Central memory CD8-positive, alpha-beta T cell (primary cell): ENCODE data around the gene PRELP.

Source experiments
- ATAC-seq: fragments of 150-1000 bp; cut with Tn5 transposase; replicated peaks from 2 replicates; pipeline ENCODE4 v1.10.0; 2022; ENCODE audit warnings: mild to moderate bottlenecking, moderate FRiP score, moderate number of reproducible peaks; ENCODE audit not compliant: poor library complexity, severe bottlenecking; ENCODE audit errors: extremely low read depth
- DNase-seq, 2 donors: peaks; one replicate each; pipeline ENCODE4 v3.0.0; 2021; ENCODE audit warnings: low spot score in 2 of 2
- H3K27ac Mint-ChIP-seq: one replicate; pipeline ENCODE4 v1.8.0; 2022; ENCODE audit warnings: low read depth, mild to moderate bottlenecking, moderate library complexity, mixed read lengths
- H3K27me3 Mint-ChIP-seq: one replicate; pipeline ENCODE4 v1.8.0; 2022; ENCODE audit warnings: mixed read lengths
- H3K36me3 Mint-ChIP-seq: one replicate; pipeline ENCODE4 v1.8.0; 2022; ENCODE audit warnings: mild to moderate bottlenecking, moderate library complexity, mixed read lengths; ENCODE audit not compliant: insufficient read depth
- H3K4me1 Mint-ChIP-seq: one replicate; pipeline ENCODE4 v1.8.0; 2022; ENCODE audit warnings: mixed read lengths
- H3K4me3 Mint-ChIP-seq: one replicate; pipeline ENCODE4 v1.8.0; 2022; ENCODE audit warnings: mild to moderate bottlenecking, moderate library complexity, mixed read lengths
- H3K9me3 Mint-ChIP-seq: one replicate; pipeline ENCODE4 v1.8.0; 2022; ENCODE audit warnings: mixed read lengths

Gene PRELP

GRCh38 chr1:203488539-203488938 lies 12.9 kb downstream of the PRELP start:
- DNase-seq (no peak), ATAC-seq (no peak)
- Mint-ChIP-seq H3K27me3 (peaks cover 31% of the 10 kb centered on the region), H3K4me1 (no peaks in the 10 kb centered on the region), H3K36me3 (peaks cover 3% of the 10 kb centered on the region), H3K4me3 (peak overlapping the region; percentile 24), H3K9me3 (no peaks in the 10 kb centered on the region), H3K27ac (no peak overlapping the region)

DNA sequence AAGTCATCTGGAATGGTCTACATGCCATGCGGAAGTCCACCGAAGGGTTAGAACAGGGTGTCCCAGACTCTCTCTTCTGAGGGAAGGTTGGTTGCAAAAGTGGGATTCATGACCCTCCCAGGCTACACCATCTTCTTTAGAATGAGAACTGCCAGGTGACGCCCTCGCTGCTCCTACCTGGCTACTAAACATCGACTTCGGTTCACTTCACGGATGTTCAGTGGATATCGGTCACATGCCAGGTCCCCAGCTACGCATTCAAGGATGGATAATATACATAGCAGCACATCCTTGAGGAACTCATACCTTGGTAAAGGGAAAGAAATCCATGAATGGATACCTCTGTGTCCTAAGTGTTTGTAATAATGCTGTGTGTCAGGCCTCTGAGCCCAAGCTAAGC lies 15.0 kb downstream of the PRELP start:
- no peaks in the 10 kb centered on the region for H3K9me3 Mint-ChIP-seq
- peaks cover 3% of the 10 kb centered on the region for H3K36me3 Mint-ChIP-seq
- no peak overlapping the region for H3K4me3 Mint-ChIP-seq
- no peak overlapping the region for H3K27ac Mint-ChIP-seq
- H3K27me3 Mint-ChIP-seq, result peaks cover 38% of the 10 kb centered on the region
- ATAC-seq (no peak), DNase-seq (no peak)
- H3K4me1 Mint-ChIP-seq, result no peaks in the 10 kb centered on the region

GRCh38 chr1:203491664-203492063 lies 16.1 kb downstream of the PRELP start:
- peaks cover 43% of the 10 kb centered on the region for H3K27me3 Mint-ChIP-seq
- no peak for ATAC-seq
- H3K27ac Mint-ChIP-seq, result no peak overlapping the region
- peaks cover 3% of the 10 kb centered on the region for H3K36me3 Mint-ChIP-seq
- no peaks in the 10 kb centered on the region for H3K9me3 Mint-ChIP-seq
- H3K4me3 Mint-ChIP-seq, result no peak overlapping the region
- H3K4me1 Mint-ChIP-seq, result no peaks in the 10 kb centered on the region
- DNase-seq, result no peak

DNA sequence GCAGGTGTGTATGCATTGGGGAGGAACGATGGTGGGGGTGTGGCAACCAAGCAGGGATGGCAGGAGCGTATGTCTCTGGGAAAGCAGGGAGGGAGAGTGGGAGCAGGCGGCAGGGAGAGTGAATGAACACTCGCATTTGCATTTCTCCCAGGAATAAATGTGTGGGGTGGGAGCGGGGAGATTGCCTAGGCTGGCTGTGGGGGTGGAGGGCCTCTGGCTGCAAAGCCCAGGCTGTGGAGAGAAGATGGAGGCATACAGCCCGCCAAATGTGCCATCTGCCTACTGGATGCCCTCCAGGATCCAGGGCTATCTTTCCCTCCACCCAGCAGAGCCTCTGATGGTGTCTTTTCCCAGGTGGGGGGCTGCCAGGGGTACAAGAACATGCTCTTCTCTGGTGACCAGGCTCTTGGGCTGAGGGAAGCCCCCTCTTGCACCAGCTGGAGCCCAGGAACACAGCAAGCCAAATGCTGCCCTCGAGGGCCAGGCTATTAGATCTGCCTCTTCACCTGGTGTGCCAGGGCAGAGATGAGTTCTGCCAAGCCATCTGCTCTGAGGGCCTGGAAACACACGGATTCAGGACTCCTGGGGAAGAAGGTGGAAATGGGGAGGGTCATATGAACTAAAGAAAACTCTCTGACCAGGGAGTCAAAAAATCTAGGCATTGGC lies 16.6 kb downstream of the PRELP start:
- peaks cover 3% of the 10 kb centered on the region for H3K36me3 Mint-ChIP-seq
- DNase-seq (no peak), ATAC-seq (no peak)
- H3K27me3 Mint-ChIP-seq, result peaks cover 45% of the 10 kb centered on the region
- H3K4me1 Mint-ChIP-seq, result no peaks in the 10 kb centered on the region
- H3K9me3 Mint-ChIP-seq, result no peaks in the 10 kb centered on the region
- no peak overlapping the region for H3K27ac Mint-ChIP-seq
- no peak overlapping the region for H3K4me3 Mint-ChIP-seq

- no peak for ATAC-seq
- no peaks in the 10 kb centered on the region for H3K4me1 Mint-ChIP-seq
- H3K36me3 Mint-ChIP-seq, result peaks cover 3% of the 10 kb centered on the region
- H3K27me3 Mint-ChIP-seq, result peaks cover 45% of the 10 kb centered on the region
- no peak overlapping the region for H3K27ac Mint-ChIP-seq
- no peak for DNase-seq
- no peak overlapping the region for H3K4me3 Mint-ChIP-seq
- no peaks in the 10 kb centered on the region for H3K9me3 Mint-ChIP-seq
These were observed 17.1 kb downstream of the PRELP start for GRCh38 chr1:203492748-203493130.

- Mint-ChIP-seq H3K27ac (no peak within 1 kb of the TSS), H3K9me3 (no peaks in the 10 kb centered on the region), H3K27me3 (peaks cover 45% of the 10 kb centered on the region), H3K4me1 (no peaks in the 10 kb centered on the region), H3K36me3 (peaks cover 3% of the 10 kb centered on the region), H3K4me3 (no peak within 1 kb of the TSS)
- DNase-seq, result no peak
- no peak for ATAC-seq
These were observed 18.3 kb downstream of the PRELP start, which contains the start of gene OPTC for GRCh38 chr1:203493901-203494300. TSS of gene OPTC (plus strand) at chr1:203494153. CDS start at chr1:203496006, 1,853 bp downstream.

DNA sequence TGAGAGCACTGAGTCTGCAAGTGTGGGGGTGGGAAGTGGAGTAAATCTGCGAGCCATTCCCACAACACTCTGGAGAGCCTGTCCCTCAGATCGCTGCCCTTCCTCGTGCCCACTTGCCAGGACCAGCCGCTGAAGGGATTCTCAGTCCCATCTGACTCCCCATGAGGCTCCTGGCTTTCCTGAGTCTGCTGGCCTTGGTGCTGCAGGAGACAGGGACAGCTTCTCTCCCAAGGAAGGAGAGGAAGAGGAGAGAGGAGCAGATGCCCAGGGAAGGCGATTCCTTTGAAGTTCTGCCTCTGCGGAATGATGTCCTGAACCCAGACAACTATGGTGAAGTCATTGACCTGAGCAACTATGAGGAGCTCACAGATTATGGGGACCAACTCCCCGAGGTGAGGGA lies 20.2 kb downstream of the PRELP start:
- ATAC-seq (no peak), DNase-seq (no peak)
- Mint-ChIP-seq H3K36me3 (peaks cover 5% of the 10 kb centered on the region), H3K9me3 (no peaks in the 10 kb centered on the region), H3K4me3 (no peak overlapping the region), H3K27ac (no peak overlapping the region), H3K4me1 (no peaks in the 10 kb centered on the region), H3K27me3 (peaks cover 41% of the 10 kb centered on the region)

DNA sequence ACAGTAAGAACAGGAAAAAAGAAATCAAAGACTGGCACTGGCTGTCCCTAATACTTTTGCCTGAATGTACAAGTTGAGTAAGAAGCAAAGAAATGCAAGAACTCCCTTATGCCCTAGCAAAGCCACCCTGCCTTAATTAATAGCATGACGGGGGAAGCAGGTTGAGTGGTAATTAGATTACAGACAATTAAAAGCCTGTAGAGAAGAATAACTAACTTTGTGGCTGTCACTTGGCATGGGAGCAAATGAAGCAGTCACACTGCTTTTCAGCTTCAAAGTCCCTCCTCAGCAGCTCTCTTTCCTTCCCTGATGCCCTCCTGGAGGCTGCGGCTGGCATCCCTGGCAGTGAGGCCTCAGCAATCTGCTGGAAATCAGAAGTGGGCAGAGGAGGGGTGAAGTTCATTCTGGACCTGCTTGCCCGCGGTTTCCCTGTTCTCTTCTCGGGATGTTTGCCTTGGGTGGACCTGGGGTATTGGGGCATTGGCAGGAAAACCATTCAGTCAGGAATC lies 21.7 kb downstream of the PRELP start:
- peaks cover 2% of the 10 kb centered on the region for H3K36me3 Mint-ChIP-seq
- H3K27me3 Mint-ChIP-seq, result peaks cover 27% of the 10 kb centered on the region
- no peaks in the 10 kb centered on the region for H3K9me3 Mint-ChIP-seq
- no peaks in the 10 kb centered on the region for H3K4me1 Mint-ChIP-seq
- no peak for ATAC-seq
- H3K4me3 Mint-ChIP-seq, result no peak overlapping the region
- DNase-seq, result no peak
- H3K27ac Mint-ChIP-seq, result no peak overlapping the region

DNA sequence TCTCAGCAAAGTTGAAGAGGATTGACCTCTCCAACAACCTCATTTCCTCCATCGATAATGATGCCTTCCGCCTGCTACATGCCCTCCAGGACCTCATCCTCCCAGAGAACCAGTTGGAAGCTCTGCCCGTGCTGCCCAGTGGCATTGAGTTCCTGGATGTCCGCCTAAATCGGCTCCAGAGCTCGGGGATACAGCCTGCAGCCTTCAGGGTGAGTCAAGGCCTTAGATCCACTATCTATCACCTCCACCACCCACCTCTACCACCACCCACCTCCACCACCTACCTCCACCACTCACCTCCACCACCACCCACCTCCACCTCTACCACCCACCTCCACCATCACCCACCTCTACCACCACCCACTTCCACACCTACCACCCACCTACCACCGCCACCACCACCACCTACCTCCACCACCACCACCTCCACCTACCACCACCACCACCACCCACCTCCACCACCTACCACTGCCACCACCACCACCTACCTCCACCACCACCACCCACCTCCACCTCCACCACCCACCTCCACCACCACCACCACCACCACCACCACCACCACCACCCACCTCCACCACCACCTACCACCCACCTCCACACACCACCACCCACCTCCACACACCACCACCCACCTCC lies 24.2 kb downstream of the PRELP start:
- Mint-ChIP-seq H3K9me3 (no peaks in the 10 kb centered on the region), H3K36me3 (peaks cover 2% of the 10 kb centered on the region), H3K4me1 (peaks cover 4% of the 10 kb centered on the region), H3K4me3 (no peak overlapping the region), H3K27ac (no peak overlapping the region), H3K27me3 (peaks cover 17% of the 10 kb centered on the region)
- ATAC-seq (no peak), DNase-seq (no peak)

GRCh38 chr1:203500279-203500678 lies 24.7 kb downstream of the PRELP start:
- Mint-ChIP-seq H3K4me1 (peaks cover 6% of the 10 kb centered on the region), H3K27ac (peak overlapping the region; percentile 12), H3K9me3 (no peaks in the 10 kb centered on the region), H3K4me3 (no peak overlapping the region), H3K36me3 (peaks cover 2% of the 10 kb centered on the region), H3K27me3 (peaks cover 17% of the 10 kb centered on the region)
- DNase-seq (no peak), ATAC-seq (no peak)

DNA sequence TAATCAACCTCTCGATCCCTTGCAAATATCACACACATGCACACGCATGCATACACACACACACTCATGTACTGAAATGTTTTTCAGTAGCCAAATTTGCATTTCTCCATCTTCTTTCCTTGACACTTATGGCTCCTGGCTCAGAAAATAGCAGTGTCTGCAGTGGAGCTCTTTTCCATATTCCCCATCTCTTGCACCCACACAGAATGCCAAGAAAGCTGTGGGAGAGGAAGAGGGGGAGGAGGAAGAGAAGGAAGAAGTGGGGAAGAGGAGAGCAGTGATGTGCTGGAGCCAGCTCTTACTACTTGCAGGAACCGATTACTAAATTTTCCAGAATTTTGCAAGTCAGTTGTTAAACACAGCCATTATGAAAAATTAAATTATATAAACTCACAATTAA lies 28.2 kb downstream of the PRELP start:
- ATAC-seq, result no peak
- Mint-ChIP-seq H3K27ac (no peak overlapping the region), H3K4me1 (peaks cover 6% of the 10 kb centered on the region), H3K9me3 (no peaks in the 10 kb centered on the region), H3K36me3 (peaks cover 2% of the 10 kb centered on the region), H3K4me3 (no peak overlapping the region), H3K27me3 (peaks cover 10% of the 10 kb centered on the region)
- DNase-seq, result no peak

DNA sequence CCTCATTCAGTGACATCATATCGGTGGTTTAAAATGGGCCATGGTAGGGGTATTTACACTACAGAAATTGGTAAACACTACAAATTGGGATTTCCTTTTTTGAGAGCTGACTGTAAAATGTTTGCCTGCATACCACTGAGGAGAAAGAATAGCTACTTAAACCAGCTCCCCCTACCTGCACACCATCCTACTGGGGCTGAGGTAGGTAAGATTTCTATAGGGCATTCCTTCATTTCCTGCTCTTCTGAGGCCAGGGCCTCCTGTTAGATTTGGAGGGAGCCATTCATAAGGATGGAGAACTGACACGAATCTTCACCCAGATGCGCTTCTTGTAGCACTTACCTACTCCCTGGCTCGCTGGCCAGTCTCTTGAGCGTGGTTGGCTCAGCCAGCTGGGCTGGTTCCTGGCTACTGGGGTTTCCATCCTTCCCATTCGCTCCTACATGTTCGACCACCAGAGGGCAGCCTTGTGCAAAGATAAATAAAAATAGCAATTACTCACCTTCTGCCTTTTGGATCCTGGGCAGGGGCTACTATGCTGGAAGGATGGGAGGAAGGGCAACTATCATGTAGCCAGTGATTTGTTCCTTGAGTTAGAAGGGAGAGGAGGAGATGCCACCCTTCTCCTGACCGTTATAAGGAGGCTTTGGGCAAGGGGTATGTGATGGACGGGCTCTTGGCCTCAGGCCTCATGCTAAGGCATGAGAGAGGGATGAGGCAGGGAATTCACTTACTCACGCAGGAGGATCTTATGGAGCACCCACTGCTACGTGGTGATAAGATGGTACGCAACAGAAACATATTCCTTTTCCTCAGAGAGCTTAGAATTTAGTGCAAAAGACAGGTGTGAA lies 29.0 kb downstream of the PRELP start:
- H3K4me3 Mint-ChIP-seq, result no peak overlapping the region

More for the DNA sequence above, 29.0 kb downstream of the PRELP start:
- H3K36me3 Mint-ChIP-seq, result peaks cover 2% of the 10 kb centered on the region
- DNase-seq (peak; percentile 55 to 67), ATAC-seq (peak; percentile 46)
- peaks cover 10% of the 10 kb centered on the region for H3K27me3 Mint-ChIP-seq
- H3K27ac Mint-ChIP-seq, result no peak overlapping the region
- H3K9me3 Mint-ChIP-seq, result no peaks in the 10 kb centered on the region
- peaks cover 6% of the 10 kb centered on the region for H3K4me1 Mint-ChIP-seq
